Measurements from ENCODE around the gene DNAH9.

Gene DNAH9

DNA sequence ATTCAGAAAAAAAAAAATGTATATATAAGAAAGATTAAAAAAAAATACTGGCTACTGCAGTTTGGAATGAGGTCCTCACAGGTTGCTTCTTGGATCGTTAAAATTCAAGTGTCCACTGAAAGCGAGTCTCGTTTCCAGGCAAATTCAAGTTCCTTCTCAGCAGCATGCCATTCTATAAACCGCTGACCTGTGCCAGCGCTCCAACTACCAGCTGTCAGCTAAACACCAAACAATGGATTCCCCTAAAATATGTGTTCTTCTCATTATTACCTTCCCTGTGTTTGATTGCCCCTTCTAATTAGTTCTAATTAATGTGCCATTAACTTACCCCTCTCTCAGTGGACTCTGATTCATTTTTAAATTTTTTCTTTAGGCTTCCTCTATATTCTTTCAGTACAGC is 92.4 kb downstream of the DNAH9 start:
- DNase-seq = no peak

DNA sequence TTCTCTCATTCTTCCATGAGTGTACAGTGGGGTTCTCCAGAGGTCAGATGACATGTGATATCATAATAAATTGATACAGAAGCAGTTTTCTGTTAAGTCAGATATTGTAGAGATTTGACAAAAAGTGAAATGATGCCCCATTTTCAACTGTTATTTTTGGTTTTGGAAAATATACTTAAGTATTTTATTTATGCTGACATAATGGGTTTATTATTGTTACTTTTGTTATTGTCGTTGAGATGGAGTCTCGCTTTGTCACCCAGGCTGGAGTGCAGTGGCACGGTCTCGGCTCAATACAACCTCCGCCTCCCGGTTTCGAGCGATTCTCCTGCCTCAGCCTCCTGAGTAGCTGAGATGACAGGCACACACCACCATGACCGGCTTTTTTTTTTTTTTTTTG is 94.4 kb downstream of the DNAH9 start:
- no peak for DNase-seq

DNA sequence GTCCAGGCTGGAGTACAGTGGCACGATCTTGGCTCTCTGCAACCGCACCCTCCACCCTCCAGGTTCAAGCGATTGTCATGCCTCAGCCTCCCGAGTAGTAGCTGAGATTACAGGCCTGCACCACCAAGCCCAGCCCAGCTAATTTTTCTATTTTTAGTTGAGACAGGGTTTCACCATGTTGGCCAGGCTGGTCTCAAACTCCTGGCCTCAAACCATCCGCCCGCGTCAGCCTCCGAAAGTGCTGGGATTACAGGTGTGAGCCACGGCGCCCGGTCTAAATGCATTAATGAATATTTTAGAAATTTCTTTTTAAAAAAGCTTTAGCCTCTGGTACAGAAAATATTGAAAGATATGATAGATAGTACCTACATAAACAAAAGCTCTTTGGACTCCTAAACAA is 95.0 kb downstream of the DNAH9 start:
- no peak for DNase-seq

DNA sequence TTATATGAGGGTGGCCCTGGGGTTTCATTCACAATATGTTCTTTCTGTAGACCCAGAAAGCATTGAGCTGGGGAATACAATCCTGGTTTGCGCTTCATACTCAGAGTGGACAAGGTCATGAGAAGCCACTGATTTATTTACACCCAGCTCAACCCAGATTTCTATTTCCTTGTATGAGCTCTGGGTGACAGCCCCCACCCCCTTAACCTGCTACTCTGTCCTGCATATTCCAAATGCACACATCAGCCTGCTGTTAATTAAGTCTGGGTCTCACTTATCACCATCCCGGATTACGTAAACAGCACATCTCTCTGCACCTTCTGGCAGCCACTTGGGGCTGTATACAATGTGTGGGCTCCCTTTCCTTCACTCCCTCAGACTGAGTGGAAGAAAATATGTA is 102.4 kb downstream of the DNAH9 start:
- DNase-seq = no peak

DNA sequence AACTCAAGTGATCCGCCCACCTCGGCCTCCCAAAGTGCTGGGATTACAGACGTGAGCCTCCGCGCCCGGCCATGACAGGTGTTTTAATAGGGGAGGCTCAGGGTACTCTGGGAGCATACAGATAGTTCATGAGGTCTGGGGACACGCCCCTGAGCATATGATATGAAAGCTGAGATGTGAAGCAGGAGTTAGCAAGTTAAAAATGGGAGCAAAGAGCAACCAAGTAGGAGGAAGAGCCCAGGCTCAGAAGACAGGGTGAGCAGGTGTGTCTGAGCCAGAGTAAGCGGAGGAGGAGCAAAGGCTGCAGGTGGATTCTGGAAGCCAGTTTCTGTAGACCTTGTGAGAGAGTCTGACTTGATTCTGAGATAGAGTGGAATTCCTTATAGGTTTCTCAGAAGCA is 103.6 kb downstream of the DNAH9 start:
- no peak for DNase-seq

DNA sequence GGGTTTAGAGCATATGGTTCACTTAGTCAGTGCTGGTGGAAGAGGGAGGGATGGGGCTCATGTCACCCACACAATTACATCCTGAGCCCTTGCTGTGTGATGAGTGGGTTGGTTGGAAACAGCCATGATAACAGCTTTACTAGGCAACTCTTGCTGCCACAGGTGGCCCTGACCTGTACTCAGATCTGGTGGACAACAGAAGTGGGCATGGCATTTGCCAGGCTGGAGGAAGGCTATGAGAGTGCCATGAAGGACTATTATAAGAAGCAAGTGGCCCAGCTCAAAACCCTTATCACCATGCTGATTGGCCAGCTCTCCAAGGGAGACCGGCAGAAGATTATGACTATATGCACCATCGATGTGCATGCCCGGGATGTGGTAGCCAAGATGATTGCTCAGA is 105.8 kb downstream of the DNAH9 start:
- no peak for DNase-seq

DNA sequence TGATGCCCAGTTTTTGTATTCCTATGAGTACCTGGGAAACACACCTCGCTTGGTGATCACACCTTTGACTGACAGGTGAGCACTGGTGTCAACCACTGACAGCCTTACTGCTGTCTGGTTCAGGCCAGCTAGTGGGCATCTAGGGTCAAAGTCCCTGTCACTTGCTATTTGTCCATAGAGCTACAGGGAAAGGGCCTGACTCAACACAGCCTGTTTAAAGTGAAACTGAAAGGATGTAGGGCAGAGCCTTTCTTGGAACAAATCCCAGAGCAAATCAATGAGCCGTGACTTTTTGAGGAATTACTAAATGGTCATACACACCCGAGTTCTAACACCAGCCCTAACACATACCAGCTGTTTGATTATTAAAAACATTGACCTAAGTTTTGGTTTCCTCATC is 106.8 kb downstream of the DNAH9 start:
- no peak for DNase-seq

DNA sequence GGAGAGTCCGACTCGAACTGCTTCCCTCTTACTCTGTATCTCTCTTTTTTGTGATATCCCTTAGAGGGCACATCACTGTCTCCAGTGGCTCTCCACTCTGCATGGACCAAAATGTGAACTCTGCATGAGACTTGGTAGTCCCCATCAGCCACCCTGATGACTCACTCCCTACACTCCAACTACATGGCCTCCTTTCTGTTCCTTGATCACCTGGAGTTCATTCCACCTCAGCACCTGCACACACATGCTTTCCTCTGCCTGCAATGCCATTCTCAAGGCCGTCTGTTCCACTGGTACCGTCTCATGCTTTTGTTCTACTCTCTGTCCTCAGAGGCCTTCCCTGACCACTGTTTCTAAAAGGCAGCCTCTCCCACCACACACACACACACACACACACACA is 109.3 kb downstream of the DNAH9 start:
- DNase-seq = no peak

DNA sequence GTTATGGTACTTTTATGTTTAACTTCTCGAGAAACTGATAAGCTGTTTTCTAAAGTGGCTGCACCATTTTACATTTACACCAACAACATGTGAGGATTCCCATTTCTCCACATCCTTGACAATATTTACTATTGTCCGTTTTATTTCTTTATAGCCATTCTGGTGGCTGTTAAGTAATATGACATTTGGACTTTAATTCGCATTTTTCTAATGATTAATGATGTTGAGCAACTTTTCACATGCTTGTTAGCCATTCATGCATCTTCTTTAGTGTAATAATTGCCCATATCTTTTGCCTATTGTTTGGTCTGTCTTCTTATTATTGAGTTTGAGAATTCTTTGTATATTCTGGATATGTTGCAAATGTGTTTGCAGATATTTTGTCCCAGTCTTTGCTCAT is 114.2 kb downstream of the DNAH9 start:
- no peak for DNase-seq

DNA sequence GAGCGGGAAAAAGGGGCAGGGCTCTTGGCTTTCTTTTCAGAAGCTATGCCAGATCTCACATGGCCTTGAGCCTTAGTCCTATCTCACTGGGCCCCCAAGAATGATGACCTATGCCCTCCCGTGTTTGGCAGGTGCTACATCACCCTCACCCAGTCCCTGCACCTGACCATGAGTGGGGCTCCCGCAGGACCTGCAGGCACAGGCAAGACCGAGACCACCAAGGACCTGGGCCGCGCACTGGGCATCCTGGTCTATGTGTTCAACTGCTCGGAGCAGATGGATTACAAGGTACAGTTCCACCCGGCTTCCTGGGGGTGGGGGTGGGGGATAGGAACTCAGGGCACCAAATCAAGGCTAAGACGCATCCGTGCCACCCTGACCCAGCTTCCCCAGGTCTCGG is 120.9 kb downstream of the DNAH9 start:
- DNase-seq = no peak

DNA sequence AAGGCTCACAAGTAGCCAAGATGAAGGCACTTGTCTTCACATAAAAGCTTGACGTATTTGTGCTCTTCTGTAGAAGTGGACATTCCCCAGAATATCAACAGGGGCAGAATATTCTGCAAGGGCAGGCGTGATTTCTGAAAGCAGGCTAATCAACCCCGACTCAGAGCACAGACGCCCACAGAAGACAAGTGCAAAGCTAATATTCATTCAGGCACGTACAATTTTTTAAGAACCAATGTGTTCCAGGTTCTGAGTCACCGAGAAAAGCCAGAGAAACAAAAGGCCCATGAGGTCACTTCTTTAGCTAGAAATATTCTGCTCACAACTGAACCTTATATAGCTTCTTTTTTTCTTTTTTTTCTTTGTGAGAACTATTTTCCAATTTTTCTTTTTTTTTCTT is 121.6 kb downstream of the DNAH9 start:
- no peak for DNase-seq

DNA sequence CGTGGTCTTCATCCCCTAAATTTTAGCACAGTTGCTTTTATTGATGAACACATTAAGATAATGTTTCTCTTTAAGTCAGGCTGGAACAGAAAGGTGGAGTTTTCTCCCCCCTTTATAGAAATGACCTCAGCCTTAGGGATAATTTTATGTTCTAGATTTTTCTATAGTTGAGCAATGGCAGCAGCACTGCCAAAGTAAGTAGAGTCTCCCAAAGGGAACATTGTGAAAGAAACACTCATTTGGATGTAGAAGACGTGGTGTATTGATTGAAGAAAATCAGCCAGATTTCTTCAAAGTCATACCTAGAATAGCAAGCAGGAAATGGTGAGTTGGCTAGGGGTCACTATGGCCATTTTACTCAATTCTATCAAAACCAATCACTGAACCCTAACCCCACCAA is 122.5 kb downstream of the DNAH9 start:
- DNase-seq = no peak

DNA sequence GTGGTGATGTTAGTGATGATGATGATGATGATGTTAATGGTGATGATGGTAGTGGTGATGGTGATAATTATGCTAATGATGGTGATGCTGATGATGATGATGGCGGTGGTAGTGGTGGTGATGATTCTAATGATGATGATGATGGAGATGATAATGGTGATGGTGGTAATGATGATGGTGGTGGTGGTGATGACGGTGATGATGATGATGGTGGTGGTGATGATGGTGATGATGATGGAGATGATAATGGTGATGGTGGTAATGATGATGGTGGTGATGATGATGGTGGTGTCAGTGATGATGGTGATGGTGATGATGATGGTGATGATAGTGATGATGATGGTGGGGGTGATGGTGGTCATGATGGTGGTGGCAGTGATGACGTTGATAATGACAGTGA is 132.5 kb downstream of the DNAH9 start:
- no peak for DNase-seq

DNA sequence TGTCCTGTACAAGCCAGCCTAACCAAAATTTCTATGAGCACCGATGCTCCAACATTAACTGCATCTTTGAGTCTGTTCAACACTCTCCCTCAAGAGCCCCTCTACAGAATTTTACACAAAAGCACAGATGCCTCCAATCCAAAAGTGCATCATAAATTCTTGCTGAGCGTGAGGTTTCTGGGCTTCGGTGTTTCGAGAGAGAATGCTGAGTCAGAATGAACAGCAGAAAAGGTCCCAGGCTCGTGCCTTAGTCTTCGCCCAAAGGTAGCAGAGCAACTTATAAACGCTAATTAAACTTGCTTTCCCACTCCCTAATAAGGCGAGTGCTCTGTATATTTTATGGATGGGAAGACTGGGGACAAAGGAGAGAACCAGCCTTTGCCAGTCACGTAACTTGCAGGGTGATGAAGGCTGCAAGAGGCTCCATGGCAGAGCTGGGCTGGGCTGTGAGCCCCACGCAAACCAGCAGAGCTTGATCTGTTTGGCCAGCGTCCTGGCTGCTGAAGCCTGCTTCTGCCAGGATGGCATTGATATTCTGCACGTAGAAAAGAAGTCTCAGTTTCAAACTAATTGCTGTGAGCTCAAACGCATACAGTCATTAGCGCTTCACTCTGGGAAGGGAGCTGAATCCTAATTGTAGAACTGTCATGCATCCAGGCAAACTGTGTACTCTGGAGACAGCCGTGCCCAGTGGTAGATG is 138.5 kb downstream of the DNAH9 start:
- no peak for DNase-seq

DNA sequence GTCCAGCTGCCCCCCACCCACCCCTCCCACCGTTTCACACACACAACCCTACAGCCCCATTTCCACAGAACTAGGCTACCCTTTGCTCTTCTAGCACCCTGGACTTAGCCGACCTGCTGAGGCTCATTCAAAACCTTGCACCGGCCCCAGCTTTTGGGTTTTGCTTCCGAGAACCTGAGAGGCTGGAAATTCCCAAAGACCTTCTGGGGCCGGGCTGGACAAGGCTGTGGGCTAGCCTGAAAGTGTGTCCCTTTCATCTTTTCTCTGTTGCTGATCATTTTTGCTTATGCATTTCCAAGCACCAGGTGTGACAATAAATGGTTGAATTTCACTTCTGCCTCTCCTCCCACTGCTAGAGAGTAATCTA is 139.0 kb downstream of the DNAH9 start:
- DNase-seq = no peak

DNA sequence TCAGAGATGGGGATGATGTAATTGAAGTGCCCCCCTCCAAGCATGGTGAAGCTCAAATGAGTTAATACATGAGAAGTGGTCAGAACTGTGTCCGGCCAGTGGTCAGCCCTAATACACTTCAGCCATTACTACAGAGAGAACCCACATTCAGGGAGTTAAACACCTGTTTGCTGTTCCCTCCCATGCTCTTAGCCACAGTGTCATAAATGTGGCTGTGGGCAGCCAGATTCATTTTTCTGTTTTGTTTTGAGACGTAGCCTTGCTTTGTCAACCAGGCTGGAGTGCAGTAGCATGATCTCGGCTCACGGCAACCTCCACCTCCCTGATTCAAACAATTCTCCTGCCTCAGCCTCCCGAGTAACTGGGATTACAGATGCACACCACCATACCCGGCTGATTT is 139.9 kb downstream of the DNAH9 start:
- DNase-seq = no peak

DNA sequence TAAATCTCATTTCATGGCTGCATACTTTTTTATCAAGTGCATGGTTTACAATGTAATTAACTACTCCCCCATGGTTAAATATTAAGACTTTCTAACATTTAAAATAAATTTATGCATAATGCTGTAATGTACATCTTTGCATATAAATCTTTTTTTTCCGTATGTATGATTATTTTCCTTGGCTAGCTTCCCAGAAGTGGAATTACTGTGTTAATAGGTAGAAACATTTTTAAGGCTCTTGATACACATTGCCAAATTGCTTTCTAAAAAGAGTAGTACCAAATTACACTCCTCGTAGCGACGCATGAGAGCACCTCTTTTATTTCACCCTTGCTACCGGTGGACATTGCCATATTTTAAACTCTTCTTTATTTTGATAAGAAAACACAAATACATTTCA is 141.1 kb downstream of the DNAH9 start:
- no peak for DNase-seq

DNA sequence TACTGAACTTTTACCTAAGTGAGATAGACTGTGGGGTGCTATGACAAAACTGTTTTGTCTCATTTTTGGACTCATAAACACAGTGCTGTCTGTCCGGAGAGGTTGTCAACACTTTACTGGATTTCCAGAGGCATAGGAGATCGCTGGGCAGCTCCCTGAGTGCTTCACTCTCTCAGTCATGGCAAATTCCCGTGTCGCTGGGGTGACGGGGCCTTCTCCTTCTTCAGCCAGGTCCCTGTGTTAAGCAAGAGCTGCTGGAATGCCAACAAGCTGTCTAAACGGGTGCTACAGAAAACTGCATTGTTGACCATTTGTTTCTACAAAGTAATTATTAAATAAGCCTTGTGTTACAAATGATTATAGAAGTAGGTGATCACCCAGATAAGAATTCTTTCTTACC is 141.6 kb downstream of the DNAH9 start:
- DNase-seq = no peak

DNA sequence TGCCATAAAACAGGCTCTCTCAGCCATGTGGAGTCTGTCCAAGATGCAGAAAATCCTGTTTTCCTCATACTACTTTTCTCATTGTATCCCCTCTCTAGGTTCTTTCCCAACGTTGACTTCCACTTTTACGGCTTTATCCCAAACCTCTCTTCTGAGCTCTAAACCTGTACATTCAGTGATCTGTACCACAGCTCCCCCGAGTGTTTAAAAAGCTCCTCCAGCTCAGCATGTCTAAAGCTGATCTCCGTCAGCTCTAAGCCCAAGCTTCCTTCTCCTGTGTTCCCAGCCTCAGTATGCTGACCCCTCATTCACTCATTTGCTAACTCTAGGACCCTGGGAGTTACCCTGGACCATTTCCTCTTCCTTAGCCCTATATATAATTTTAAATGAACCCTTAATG is 144.6 kb downstream of the DNAH9 start:
- DNase-seq = no peak

DNA sequence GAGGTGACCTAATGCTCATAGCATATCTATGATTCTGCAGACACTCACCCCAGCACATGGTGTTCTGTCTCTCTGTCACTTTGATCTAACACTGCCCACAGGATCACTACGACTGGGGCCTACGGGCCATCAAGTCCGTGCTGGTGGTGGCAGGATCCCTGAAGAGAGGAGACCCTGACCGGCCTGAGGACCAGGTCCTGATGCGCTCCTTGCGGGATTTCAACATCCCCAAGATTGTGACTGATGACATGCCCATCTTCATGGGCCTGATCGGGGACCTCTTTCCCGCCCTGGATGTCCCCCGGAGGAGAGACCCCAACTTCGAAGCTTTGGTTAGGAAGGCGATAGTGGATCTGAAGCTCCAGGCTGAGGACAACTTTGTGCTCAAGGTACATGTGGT is 146.4 kb downstream of the DNAH9 start:
- no peak for DNase-seq

DNA sequence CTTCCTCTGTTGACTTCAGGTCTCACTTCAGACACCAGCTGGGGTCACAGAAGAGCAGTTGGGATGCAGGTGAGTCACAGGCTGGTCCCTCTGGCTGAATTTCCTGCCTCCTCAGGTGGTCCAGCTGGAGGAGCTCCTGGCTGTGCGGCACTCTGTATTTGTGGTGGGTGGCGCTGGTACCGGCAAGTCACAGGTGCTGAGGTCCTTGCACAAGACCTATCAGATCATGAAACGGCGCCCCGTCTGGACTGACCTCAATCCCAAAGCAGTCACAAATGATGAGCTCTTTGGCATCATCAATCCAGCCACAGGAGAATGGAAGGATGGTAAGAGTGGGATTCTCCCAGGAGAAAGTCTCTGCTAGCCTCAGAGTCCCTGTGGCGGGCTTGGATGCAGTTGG is 149.2 kb downstream of the DNAH9 start:
- DNase-seq = no peak

DNA sequence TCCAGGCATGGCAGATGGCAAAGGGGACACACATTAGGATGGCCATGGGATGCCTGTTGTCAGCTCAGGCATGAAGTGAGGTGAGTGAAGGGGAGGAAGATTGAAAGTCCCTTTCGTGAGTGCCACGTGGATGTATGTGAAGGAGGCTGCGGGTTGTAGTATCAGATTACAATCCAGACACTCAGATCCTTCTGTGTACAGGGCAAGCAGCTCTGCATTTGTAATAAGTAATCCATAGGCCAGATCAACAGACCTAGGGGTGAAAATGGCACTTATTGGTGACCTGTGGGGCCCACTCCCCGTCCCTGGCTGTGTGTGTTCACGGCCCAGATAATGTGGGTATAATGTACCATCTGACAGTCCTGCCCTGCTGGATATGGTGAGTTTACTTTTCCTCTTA is 159.5 kb downstream of the DNAH9 start:
- no peak for DNase-seq

DNA sequence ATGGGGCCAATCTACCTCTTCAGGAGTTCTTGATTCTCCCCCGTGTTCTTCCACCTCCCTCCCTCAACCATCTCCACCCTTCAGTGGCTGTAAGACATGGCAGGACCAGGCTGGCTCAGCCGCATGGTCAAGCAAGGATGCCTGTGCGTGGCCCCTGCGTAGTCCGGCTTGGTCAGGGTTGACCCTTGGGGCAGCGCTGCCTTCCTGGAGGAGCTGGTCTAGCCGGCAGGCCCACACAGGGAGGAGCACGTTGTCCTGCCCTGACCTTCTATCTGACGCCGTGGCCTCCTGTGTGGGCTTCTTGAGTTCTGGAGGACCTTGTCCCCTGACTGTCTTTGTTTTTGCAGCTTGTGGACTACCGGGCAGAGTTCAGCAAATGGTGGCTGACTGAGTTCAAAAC is 169.8 kb downstream of the DNAH9 start:
- no peak for DNase-seq

DNA sequence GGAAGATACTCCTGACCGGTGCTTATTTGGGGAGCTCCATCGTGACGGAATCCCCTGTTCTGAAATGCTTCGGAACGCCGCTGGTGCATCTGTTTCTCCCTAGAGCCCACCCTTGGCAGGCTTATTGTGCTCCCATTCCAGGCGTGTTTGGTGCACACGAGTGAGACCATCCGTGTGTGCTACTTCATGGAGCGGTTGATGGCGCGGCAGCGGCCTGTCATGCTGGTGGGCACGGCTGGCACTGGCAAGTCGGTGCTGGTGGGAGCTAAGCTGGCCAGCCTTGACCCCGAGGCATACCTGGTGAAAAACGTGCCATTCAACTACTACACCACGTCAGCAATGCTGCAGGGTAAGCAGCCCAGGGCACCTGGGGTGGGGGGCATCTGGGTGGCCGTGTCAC is 170.7 kb downstream of the DNAH9 start:
- no peak for DNase-seq

DNA sequence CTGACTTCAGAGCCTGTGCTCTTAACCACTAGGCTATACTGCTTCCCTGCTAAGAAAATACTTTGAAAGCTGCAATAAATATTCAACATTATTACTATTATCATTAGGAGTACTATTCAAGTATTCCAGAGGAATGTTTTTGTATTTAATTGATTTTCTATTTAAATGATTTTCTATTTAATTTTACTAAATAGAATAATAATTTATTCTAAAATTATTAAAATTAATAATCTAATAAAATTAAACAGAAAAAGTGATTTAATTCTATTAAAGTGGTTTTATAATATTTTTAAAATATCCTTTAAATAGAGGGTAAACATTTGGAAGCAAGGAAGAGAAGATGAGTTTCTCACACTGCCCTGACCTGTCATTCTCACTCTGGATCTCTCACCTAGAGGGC is 173.8 kb downstream of the DNAH9 start:
- no peak for DNase-seq

DNA sequence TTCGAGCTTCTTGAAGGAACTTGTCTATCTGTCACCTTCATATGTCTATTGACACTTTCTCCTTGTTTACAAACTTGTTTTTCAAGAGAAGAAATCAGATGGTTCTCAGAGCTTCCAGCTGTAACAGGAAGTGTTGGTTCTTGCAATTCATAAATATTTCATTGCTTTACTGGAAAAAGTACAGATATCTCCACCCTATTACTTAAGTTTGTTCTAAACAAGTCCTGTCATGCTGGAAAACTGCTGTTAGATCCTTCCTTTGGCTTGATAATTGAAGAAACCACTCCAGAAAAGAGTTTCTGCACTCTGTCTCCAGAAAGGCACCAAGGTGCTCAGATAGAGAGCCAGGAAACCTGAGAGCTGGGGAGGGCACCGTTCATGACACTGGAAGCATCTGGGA is 181.6 kb downstream of the DNAH9 start:
- DNase-seq = no peak

Measured in CD4-positive, alpha-beta T cell treated with Interleukin-1 beta for 1 hour (primary cell).